GM12878 (cell line): ENCODE measurements around the gene ZC3H10. TPM values are rescaled to one million over a fixed set of nuclear protein-coding genes. Genes with fewer than 3 reads are reported as not detected.

Source experiments
- ATAC-seq: fragments of 200-7000 bp; cut with Tn5 transposase; 3 replicates; pipeline ENCODE4 v1.9.1; 2020; ENCODE audit warnings: mild to moderate bottlenecking, moderate library complexity
- BruUV-seq: library from RNA; stranded (reverse); fragments of 400-500 nt; replicated peaks from 2 replicates; lab custom pipeline; 2021; lab: Mats Ljungman, UMichigan
- CTCF ChIA-PET: fragments of 300-600 bp; sonication (Branson Sonifier 250); formaldehyde crosslinking; extraction: SDS; loops from one replicate; lab custom pipeline; 2021; ENCODE audit warnings: inconsistent platforms; lab: Yijun Ruan, JAX
- POLR2A ChIA-PET: fragments of 350-600 bp; formaldehyde crosslinking; extraction: SDS; loops from one replicate; lab custom pipeline; 2021; ENCODE audit warnings: inconsistent platforms; lab: Charles Lee
- RAD21 ChIA-PET: fragments of 300-600 bp; sonication (Branson Sonifier 250); formaldehyde crosslinking; loops from one replicate; lab custom pipeline; 2023; ENCODE audit warnings: antibody characterized with exemption; ENCODE audit not compliant: unreplicated experiment; lab: Charles Lee
- SMC1A ChIA-PET: fragments of 300-600 bp; sonication (Branson Sonifier 250); formaldehyde crosslinking; loops from one replicate; lab custom pipeline; 2023; ENCODE audit not compliant: unreplicated experiment, uncharacterized antibody; lab: Charles Lee
- DNase-seq: peaks from one replicate; pipeline ENCODE4 v3.0.0-alpha.2; 2011; ENCODE audit warnings: low read depth, low spot score
- FAIRE-seq: peaks from 3 replicates; lab custom pipeline; 2011; peaks lifted over from hg19 to GRCh38; lab: Jason Lieb, UNC
- H2AFZ ChIP-seq: 2 replicates; pipeline ENCODE4 v1.6.0; 2011; ENCODE audit warnings: low read depth, low read length, control low read depth; ENCODE audit not compliant: control insufficient read depth
- H3K27ac ChIP-seq: 2 replicates; pipeline ENCODE4 v1.5.1; 2011; ENCODE audit warnings: control low read depth; ENCODE audit not compliant: control insufficient read depth, insufficient read depth
- H3K27me3 ChIP-seq, 2 experiments: replicated peaks in 1 of 2; 2 replicates each; pipeline versions ENCODE4 v1.6.0 to v1.6.1; 2011; ENCODE audit warnings: low read length in 1 of 2; ENCODE audit not compliant: control insufficient read depth in 2 of 2, insufficient read depth in 2 of 2
- H3K36me3 ChIP-seq, 2 experiments: 2 replicates each; pipeline ENCODE4 v1.5.1; 2011; ENCODE audit warnings: low read length in 1 of 2; ENCODE audit not compliant: control insufficient read depth in 2 of 2, insufficient read depth in 2 of 2
- H3K4me1 ChIP-seq: 2 replicates; pipeline ENCODE4 v1.6.1; 2011; ENCODE audit warnings: mild to moderate bottlenecking, low read length, moderate library complexity, mixed read lengths; ENCODE audit not compliant: control insufficient read depth, insufficient read depth
- H3K4me2 ChIP-seq: 2 replicates; pipeline ENCODE4 v1.6.0; 2011; ENCODE audit warnings: control low read depth; ENCODE audit not compliant: control insufficient read depth, insufficient read depth
- H3K4me3 ChIP-seq: fragments of 200-600 bp; sonication (generic); 2 replicates; pipeline ENCODE4 v1.5.1; 2016
- H3K79me2 ChIP-seq: 2 replicates; pipeline ENCODE4 v1.6.0; 2011; ENCODE audit warnings: low read length; ENCODE audit not compliant: control insufficient read depth, insufficient read depth
- H3K9ac ChIP-seq: 2 replicates; pipeline ENCODE4 v1.8.0; 2011; ENCODE audit warnings: low read length, control low read depth, mixed read lengths; ENCODE audit not compliant: control insufficient read depth, insufficient read depth
- H3K9me3 ChIP-seq: replicated peaks from 3 replicates; pipeline ENCODE4 v1.5.1; 2011; ENCODE audit warnings: mild to moderate bottlenecking, low read length; ENCODE audit not compliant: control insufficient read depth, insufficient read depth
- H4K20me1 ChIP-seq: 2 replicates; pipeline ENCODE4 v1.6.0; 2011; ENCODE audit not compliant: control insufficient read depth, insufficient read depth
- CBX3 ChIP-seq: fragments of 200-600 bp; sonication (generic); IDR thresholded peaks from 2 replicates; pipeline ENCODE4 v1.6.1; 2016; ENCODE audit warnings: low read depth, borderline replicate concordance
- DPF2 ChIP-seq: fragments of 450-650 bp; IDR thresholded peaks from 2 replicates; pipeline ENCODE4 v1.6.1; 2017; ENCODE audit warnings: mild to moderate bottlenecking
- HSF1 ChIP-seq: fragments of 150-350 bp; IDR thresholded peaks from 2 replicates; pipeline ENCODE4 v1.6.1; 2014; ENCODE audit warnings: mild to moderate bottlenecking, low read depth, low read length
- IKZF2 ChIP-seq, 2 experiments: fragments of 450-650 bp; IDR thresholded peaks; 2 replicates each; pipeline ENCODE4 v1.6.1; 2017; ENCODE audit warnings: mild to moderate bottlenecking in 2 of 2, moderate library complexity in 2 of 2
- NFIC ChIP-seq: IDR thresholded peaks from 2 replicates; pipeline ENCODE4 v1.6.1; 2012; ENCODE audit warnings: low read depth, mild to moderate bottlenecking, inconsistent platforms, low read length, moderate library complexity
- PAX5 ChIP-seq: IDR thresholded peaks from 2 replicates; pipeline ENCODE4 v1.6.1; 2011; ENCODE audit warnings: low read depth, low read length, borderline replicate concordance
- POLR2AphosphoS2 ChIP-seq: IDR thresholded peaks from 2 replicates; pipeline ENCODE4 v1.6.1; 2011; ENCODE audit warnings: low read depth, mild to moderate bottlenecking, low read length, improper control_type of control experiment, moderate library complexity
- SIX5 ChIP-seq: IDR thresholded peaks from 2 replicates; pipeline ENCODE4 v1.6.1; 2011; ENCODE audit warnings: mild to moderate bottlenecking, low read depth, low read length, moderate library complexity; ENCODE audit not compliant: severe bottlenecking
- ZBTB11 ChIP-seq: fragments of 450-650 bp; formaldehyde crosslinking; IDR thresholded peaks from 2 replicates; pipeline ENCODE4 v1.5.0; 2022; ENCODE audit warnings: mild to moderate bottlenecking, missing genetic modification characterization
- WGBS: methylation state at CpG from one replicate; pipeline ENCODE4 v1.1.6; 2016; ENCODE audit warnings: low lambda C conversion rate; ENCODE audit not compliant: insufficient replicate concordance, insufficient coverage; ENCODE audit errors: missing lambda C conversion rate; 5-methylcytosine and 5-hydroxymethylcytosine counted together
- in situ Hi-C: fragments of 300-500 bp; cut with MboI; formaldehyde crosslinking; loops from 9 replicates; pipeline ENCODE4 v1.14.3; 2018; ENCODE audit warnings: mixed read lengths
- intact Hi-C: fragments of 100-400 bp; cut with micrococcal nuclease; formaldehyde crosslinking; loops from one replicate; pipeline ENCODE4 v1.14.2; 2022; ENCODE audit not compliant: unreplicated experiment
- polyA plus RNA-seq, 11 experiments: library from polyadenylated mRNA; depleted of rRNA in 4 of 11; unstranded in 6 of 11; stranded (reverse) in 5 of 11; fragments of >200 nt; fragmentation: Nextera tagmentation in 4 of 11; fragmentation: Illumina TruSeq in 1 of 11; extraction: Ambion mirVana in 4 of 11; extraction: Trizol in 1 of 11; gene quantifications; 1 replicate in 1 of 11; 2 replicates in 10 of 11; pipeline versions ENCODE4 v1.2.1 to v1.2.3, GENCODE V29; 2011 to 2016; ENCODE audit warnings: inconsistent platforms in 2 of 11, missing spikeins in 2 of 11, low read depth in 1 of 11
- total RNA-seq, 4 experiments: library from RNA; depleted of rRNA in 3 of 4; stranded (reverse); fragments of >200 nt in 3 of 4; fragmentation: Illumina TruSeq in 1 of 4; extraction: Trizol in 1 of 4; gene quantifications; 2 replicates each; pipeline versions ENCODE4 v1.2.1 to v1.2.3, GENCODE V29; 2013 to 2021

Gene ZC3H10
- total and polyA plus RNA-seq, 10 of the 15 experiments (the other 5 are each of a cell fraction or from before 2014, with no cell fraction given) = 0.56 to 6.4 (median 3.7) TPM

GRCh38 chr12:56145217-56145616 is 27.2 kb downstream of the ZC3H10 start:
- Histone ChIP-seq H3K36me3 (peaks cover 11 to 13% of the 10 kb centered on the region in 2 experiments; a peak in 3 of 4 replicates), H3K4me1 (no peaks in the 10 kb centered on the region), H3K27me3 (no peaks in the 10 kb centered on the region), H3K4me2 (no peak overlapping the region), H3K79me2 (no peaks in the 10 kb centered on the region), H3K4me3 (no peak overlapping the region), H3K27ac (no peak overlapping the region), H2AFZ (no peak overlapping the region), H4K20me1 (no peaks in the 10 kb centered on the region), H3K9ac (no peak overlapping the region), H3K9me3 (no peaks in the 10 kb centered on the region)
- RAD21 ChIA-PET = interaction anchor here (1.0 kb wide), 1 partner anchor 17 kb away, joined by 3 read pairs; the partner anchor contains the start of gene ESYT1
- in situ Hi-C loops (no loop called here), intact Hi-C loops (no loop called here)
- ATAC-seq (no peak), FAIRE-seq (no peak), DNase-seq (no peak)
- POLR2A ChIA-PET = interaction anchor here (0.6 to 0.9 kb wide), 2 partner anchors 28 to 148 kb away, joined by 3 read pairs; no protein-coding TSS in a partner anchor
- CTCF ChIA-PET = interaction anchor here (0.8 to 1.3 kb wide), 2 partner anchors 14 to 17 kb away, joined by 3 to 4 read pairs; partner anchors contain the start of gene ESYT1
- SMC1A ChIA-PET = no interaction called here
- WGBS = 96% methylated on average over 3 of the region's 3 CpGs
- no TSS peak for BruUV-seq
- TF ChIP-seq ZBTB11 (CRISPR knock-in tag) (no peak), IKZF2 (IDR thresholded peaks at IDR 0.05) (no peak), SIX5 (no peak), DPF2 (no peak), PAX5 (no peak), HSF1 (no peak), POLR2AphosphoS2 (no peak), NFIC (no peak), CBX3 (no peak)
